Neural progenitor cell (in vitro differentiated cells): ENCODE data around the gene GRN. TPM values are rescaled to one million over a fixed set of nuclear protein-coding genes. Genes with fewer than 3 reads are reported as not detected.

Experiments
- DNase-seq: peaks from one replicate; pipeline ENCODE4 v3.0.0-alpha.2; 2016; ENCODE audit warnings: low spot score
- H2AFZ ChIP-seq: fragments of 200-600 bp; sonication (generic); replicated peaks from 2 replicates; pipeline ENCODE4 v1.6.1; 2016; ENCODE audit warnings: antibody characterized with exemption
- H3F3A ChIP-seq: fragments of 200-600 bp; sonication (generic); 2 replicates; pipeline ENCODE4 v1.6.1; 2016; ENCODE audit warnings: antibody characterized with exemption, low read depth
- H3K27ac ChIP-seq: fragments of 200-600 bp; sonication (generic); 2 replicates; pipeline ENCODE4 v1.5.1; 2016; ENCODE audit warnings: mild to moderate bottlenecking
- H3K27me3 ChIP-seq: fragments of 200-600 bp; sonication (generic); 2 replicates; pipeline ENCODE4 v1.6.1; 2016; ENCODE audit warnings: mild to moderate bottlenecking, moderate library complexity
- H3K36me3 ChIP-seq: fragments of 200-600 bp; sonication (generic); 2 replicates; pipeline ENCODE4 v1.5.1; 2016
- H3K4me1 ChIP-seq: fragments of 200-600 bp; sonication (generic); 2 replicates; pipeline ENCODE4 v1.6.1; 2016; ENCODE audit warnings: mixed run types
- H3K4me2 ChIP-seq: fragments of 200-600 bp; sonication (generic); 2 replicates; pipeline ENCODE4 v1.6.1; 2016
- H3K4me3 ChIP-seq: fragments of 200-600 bp; sonication (generic); 2 replicates; pipeline ENCODE4 v1.5.1; 2016
- H3K79me2 ChIP-seq: fragments of 200-600 bp; sonication (generic); 2 replicates; pipeline ENCODE4 v1.6.1; 2016; ENCODE audit warnings: low read depth
- H3K9ac ChIP-seq: fragments of 200-600 bp; sonication (generic); 2 replicates; pipeline ENCODE4 v1.6.1; 2016
- H3K9me3 ChIP-seq: fragments of 200-600 bp; sonication (generic); 2 replicates; pipeline ENCODE4 v1.5.1; 2016; ENCODE audit warnings: low read depth
- H4K20me1 ChIP-seq: fragments of 200-600 bp; sonication (generic); 2 replicates; pipeline ENCODE4 v1.6.1; 2016; ENCODE audit warnings: low read depth
- H3K27ac Mint-ChIP-seq: 3 replicates; pipeline ENCODE4 v1.8.0; 2021; ENCODE audit warnings: mixed read lengths
- H3K27me3 Mint-ChIP-seq: 2 replicates; pipeline ENCODE4 v1.8.0; 2022; ENCODE audit warnings: low read depth, mild to moderate bottlenecking, inconsistent platforms, moderate library complexity, mixed read lengths; ENCODE audit not compliant: insufficient read depth
- H3K36me3 Mint-ChIP-seq: 3 replicates; pipeline ENCODE4 v1.8.0; 2021; ENCODE audit warnings: mixed read lengths
- H3K4me1 Mint-ChIP-seq: 3 replicates; pipeline ENCODE4 v1.8.0; 2021; ENCODE audit warnings: mixed read lengths
- H3K4me3 Mint-ChIP-seq: 3 replicates; pipeline ENCODE4 v1.8.0; 2021; ENCODE audit warnings: mild to moderate bottlenecking, moderate library complexity, mixed read lengths
- H3K9me3 Mint-ChIP-seq: 3 replicates; pipeline ENCODE4 v1.8.0; 2020; ENCODE audit warnings: mixed read lengths
- EZH2 ChIP-seq: fragments of 200-600 bp; sonication (generic); IDR thresholded peaks from 2 replicates; pipeline ENCODE4 v1.6.1; 2017; ENCODE audit warnings: antibody characterized with exemption, mild to moderate bottlenecking, moderate library complexity
- EZH2phosphoT487 ChIP-seq: fragments of 200-600 bp; sonication (generic); IDR thresholded peaks from 2 replicates; pipeline ENCODE4 v1.6.1; 2017; ENCODE audit warnings: antibody characterized with exemption
- total RNA-seq: library from RNA; depleted of rRNA; stranded (reverse); fragments of >200 nt; gene quantifications from 2 replicates; pipeline ENCODE4 v1.2.3, GENCODE V29; 2015; ENCODE audit warnings: low replicate concordance
- TF ChIP-seq, protein P1 (sequence below): fragments of 200-600 bp; sonication (generic); IDR thresholded peaks from 2 replicates; pipeline ENCODE4 v1.5.1; 2017; ENCODE audit warnings: antibody characterized with exemption, mild to moderate bottlenecking

GRN gene
- total RNA-seq, 1 donor from 2014 or later = 28.2 TPM

- no peak overlapping the region for H3K4me3 ChIP-seq
Measured at GRCh38 chr17:44355642-44356099, 10.6 kb downstream of the GRN start.

GRCh38 chr17:44356241-44356640 is 11.1 kb downstream of the GRN start:
- no peaks in the 10 kb centered on the region for H3K9me3 ChIP-seq
- peaks cover 9% of the 10 kb centered on the region for H3K36me3 Mint-ChIP-seq
- no peaks in the 10 kb centered on the region for H3K9me3 Mint-ChIP-seq
- no peak overlapping the region for H3K27ac ChIP-seq
- H3K4me3 ChIP-seq = no peak overlapping the region
- H3K4me1 Mint-ChIP-seq = peaks cover 22% of the 10 kb centered on the region
- H3K4me3 Mint-ChIP-seq = no peak overlapping the region
- no peak overlapping the region for H3K4me2 ChIP-seq
- H3K36me3 ChIP-seq = no peaks in the 10 kb centered on the region
- peaks cover 15% of the 10 kb centered on the region for H3K4me1 ChIP-seq
- no peak overlapping the region for H2AFZ ChIP-seq
- TF ChIP-seq EZH2phosphoT487 (no peak), EZH2 (no peak)
- TF ChIP-seq, protein P1, sequence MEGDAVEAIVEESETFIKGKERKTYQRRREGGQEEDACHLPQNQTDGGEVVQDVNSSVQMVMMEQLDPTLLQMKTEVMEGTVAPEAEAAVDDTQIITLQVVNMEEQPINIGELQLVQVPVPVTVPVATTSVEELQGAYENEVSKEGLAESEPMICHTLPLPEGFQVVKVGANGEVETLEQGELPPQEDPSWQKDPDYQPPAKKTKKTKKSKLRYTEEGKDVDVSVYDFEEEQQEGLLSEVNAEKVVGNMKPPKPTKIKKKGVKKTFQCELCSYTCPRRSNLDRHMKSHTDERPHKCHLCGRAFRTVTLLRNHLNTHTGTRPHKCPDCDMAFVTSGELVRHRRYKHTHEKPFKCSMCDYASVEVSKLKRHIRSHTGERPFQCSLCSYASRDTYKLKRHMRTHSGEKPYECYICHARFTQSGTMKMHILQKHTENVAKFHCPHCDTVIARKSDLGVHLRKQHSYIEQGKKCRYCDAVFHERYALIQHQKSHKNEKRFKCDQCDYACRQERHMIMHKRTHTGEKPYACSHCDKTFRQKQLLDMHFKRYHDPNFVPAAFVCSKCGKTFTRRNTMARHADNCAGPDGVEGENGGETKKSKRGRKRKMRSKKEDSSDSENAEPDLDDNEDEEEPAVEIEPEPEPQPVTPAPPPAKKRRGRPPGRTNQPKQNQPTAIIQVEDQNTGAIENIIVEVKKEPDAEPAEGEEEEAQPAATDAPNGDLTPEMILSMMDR = no peak
- H3K79me2 ChIP-seq = peaks cover 36% of the 10 kb centered on the region
- H3K9ac ChIP-seq = no peak overlapping the region
- H3K27ac Mint-ChIP-seq = no peak overlapping the region
- peaks cover 45% of the 10 kb centered on the region for H3F3A ChIP-seq
- peaks cover 12% of the 10 kb centered on the region for H3K27me3 ChIP-seq
- no peak for DNase-seq
- H3K27me3 Mint-ChIP-seq = peaks cover 8% of the 10 kb centered on the region
- peaks cover 89% of the 10 kb centered on the region for H4K20me1 ChIP-seq

More at GRCh38 chr17:44355642-44356099, 10.6 kb downstream of the GRN start:
- Mint-ChIP-seq H3K4me3 (no peak overlapping the region), H3K36me3 (peaks cover 9% of the 10 kb centered on the region), H3K27ac (no peak overlapping the region), H3K9me3 (no peaks in the 10 kb centered on the region), H3K27me3 (peaks cover 10% of the 10 kb centered on the region), H3K4me1 (peaks cover 17% of the 10 kb centered on the region)
- no peak for TF ChIP-seq EZH2phosphoT487
- no peak for TF ChIP-seq EZH2
- TF ChIP-seq, protein P1 = no peak
- H3K79me2 ChIP-seq = peaks cover 30% of the 10 kb centered on the region
- H3K4me2 ChIP-seq = no peak overlapping the region
- H3K27ac ChIP-seq = no peak overlapping the region
- H3K9me3 ChIP-seq = no peaks in the 10 kb centered on the region
- peaks cover 88% of the 10 kb centered on the region for H4K20me1 ChIP-seq
- H3K36me3 ChIP-seq = no peaks in the 10 kb centered on the region
- no peak overlapping the region for H3K9ac ChIP-seq
- no peak for DNase-seq
- H3F3A ChIP-seq = peaks cover 39% of the 10 kb centered on the region
- peaks cover 12% of the 10 kb centered on the region for H3K27me3 ChIP-seq
- peaks cover 10% of the 10 kb centered on the region for H3K4me1 ChIP-seq
- H2AFZ ChIP-seq = no peak overlapping the region

- Histone ChIP-seq H3K79me2 (peaks cover 54% of the 10 kb centered on the region), H3F3A (peaks cover 40% of the 10 kb centered on the region), H3K4me1 (peaks cover 30% of the 10 kb centered on the region), H3K36me3 (no peaks in the 10 kb centered on the region), H3K27ac (no peak overlapping the region), H3K9ac (no peak overlapping the region), H2AFZ (no peak overlapping the region), H4K20me1 (peaks cover 90% of the 10 kb centered on the region), H3K9me3 (no peaks in the 10 kb centered on the region), H3K4me3 (no peak overlapping the region), H3K4me2 (no peak overlapping the region), H3K27me3 (peaks cover 11% of the 10 kb centered on the region)
- Mint-ChIP-seq H3K27me3 (peaks cover 7% of the 10 kb centered on the region), H3K27ac (no peak overlapping the region), H3K9me3 (no peaks in the 10 kb centered on the region), H3K36me3 (peaks cover 5% of the 10 kb centered on the region), H3K4me1 (peaks cover 30% of the 10 kb centered on the region), H3K4me3 (no peak overlapping the region)
- no peak for DNase-seq
- no peak for TF ChIP-seq EZH2phosphoT487
- TF ChIP-seq, protein P1 = no peak
- no peak for TF ChIP-seq EZH2
Measured at GRCh38 chr17:44358066-44358465, 13.0 kb downstream of the GRN start.
